Cerebellar cortex (tissue), 1 donor: Measurements from ENCODE around the gene ANXA1.

Experiments used
- DNase-seq: peaks from one replicate; pipeline ENCODE4 v3.0.0-alpha.2; 2015; ENCODE audit warnings: low spot score

ANXA1 gene, protein sequence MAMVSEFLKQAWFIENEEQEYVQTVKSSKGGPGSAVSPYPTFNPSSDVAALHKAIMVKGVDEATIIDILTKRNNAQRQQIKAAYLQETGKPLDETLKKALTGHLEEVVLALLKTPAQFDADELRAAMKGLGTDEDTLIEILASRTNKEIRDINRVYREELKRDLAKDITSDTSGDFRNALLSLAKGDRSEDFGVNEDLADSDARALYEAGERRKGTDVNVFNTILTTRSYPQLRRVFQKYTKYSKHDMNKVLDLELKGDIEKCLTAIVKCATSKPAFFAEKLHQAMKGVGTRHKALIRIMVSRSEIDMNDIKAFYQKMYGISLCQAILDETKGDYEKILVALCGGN

DNA sequence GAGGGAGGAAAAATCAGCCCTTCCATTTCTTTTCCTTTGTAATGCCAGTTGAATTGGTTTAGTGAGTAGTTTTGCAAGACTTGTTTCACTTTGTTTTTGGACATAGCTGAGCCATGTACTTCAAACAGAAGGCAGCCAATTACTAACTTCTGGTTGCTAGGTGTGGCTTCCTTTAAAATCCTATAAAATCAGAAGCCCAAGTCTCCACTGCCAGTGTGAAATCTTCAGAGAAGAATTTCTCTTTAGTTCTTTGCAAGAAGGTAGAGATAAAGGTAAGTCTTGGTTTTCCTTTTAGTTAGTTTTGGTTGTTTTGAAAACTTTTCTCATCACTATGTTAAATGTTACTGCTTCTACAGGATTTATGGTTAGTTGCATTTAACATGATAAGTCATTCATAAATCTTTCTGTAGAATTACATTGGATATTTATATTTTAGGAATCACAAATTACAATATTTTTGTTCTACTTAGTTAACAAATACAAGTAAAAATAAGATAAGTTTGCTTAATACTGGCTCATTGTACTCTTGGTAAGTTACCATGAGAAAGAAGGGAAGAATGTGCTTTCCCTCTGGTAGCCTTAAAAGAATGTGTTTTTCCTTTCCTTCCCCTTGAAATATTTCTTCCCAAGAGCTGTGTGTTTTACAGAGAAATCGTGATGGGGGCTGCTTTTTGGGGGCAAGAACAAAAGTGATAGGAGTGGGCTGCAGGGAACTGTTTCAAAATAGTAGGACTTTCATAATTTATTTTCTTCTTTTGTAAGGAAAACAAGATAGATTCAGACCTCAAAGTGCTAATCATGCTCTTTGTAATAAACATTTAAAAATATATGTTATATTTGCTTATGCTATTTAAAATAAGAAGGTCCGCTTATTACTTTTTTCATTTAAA, at the start of gene ANXA1:
TSS of gene ANXA1 (plus strand) at position 213 of the 890 bp plus-strand sequence. CDS start 6,671 bp downstream, outside the sequence.
- DNase-seq, result no peak

DNA sequence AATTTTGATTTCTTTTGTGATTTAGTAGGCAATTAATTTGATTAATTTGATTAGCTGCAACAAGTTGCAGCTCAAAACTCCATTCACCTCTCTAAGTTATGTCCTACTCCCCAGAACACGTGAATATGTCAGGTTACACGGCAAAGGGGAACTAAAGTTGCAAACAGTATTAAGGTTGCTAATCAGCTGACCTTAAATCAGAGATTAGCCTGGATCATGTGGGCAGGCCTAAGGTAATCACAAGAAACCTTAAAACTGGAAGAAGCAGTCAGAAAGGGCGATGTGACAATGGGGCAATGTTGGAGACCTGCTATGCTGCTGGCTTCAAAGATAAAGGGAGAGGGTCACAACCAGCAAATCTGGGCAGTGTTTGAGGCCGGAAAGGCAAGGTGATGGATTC, 47.3 kb upstream of the ANXA1 start:
- DNase-seq, result no peak

DNA sequence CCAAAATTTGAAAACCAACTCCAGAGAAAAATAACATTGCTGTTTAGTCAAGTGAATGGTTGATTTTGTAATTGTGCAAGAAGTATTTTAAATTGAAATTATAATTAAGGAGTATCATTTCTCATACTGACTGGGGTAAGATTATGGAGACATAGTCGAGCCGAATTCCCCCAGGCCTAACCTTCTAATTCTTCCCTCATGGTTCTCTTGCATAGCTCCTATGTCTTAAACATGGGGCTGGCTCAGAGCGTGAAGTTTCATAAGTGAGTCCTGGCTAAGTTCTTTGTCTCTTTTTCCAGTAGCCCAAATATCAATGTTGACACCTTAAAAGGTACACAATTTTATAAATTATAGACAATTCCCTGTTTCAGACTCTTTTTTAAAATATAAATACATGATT, 46.7 kb upstream of the ANXA1 start:
- DNase-seq, result no peak

DNA sequence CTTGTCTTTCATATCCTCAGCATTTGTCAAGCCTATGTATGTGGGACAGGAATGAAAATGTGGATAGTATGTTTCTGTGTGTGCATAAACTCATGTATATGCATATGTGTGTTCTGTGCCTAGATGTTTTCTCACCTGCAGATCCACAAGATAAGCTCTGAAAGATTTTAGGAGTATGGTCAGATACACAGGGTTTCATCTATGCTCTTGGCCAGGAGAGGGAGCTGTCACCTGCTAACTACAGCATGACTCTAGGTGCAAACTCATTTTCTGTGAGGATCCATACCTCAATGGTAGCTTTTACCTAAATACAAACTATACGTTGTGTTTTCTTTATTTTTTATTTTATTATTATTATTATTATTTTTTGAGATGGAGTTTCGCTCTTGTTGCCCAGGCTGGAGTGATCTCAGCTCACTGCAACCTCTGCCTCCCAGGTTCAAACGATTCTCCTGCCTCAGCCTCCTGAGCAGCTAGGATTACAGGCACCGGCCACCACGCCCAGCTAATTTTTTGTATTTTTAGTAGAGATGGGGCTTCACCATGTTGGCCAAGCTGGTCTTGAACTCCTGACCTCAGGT, 44.1 kb upstream of the ANXA1 start:
- DNase-seq, result peak; percentile 12

DNA sequence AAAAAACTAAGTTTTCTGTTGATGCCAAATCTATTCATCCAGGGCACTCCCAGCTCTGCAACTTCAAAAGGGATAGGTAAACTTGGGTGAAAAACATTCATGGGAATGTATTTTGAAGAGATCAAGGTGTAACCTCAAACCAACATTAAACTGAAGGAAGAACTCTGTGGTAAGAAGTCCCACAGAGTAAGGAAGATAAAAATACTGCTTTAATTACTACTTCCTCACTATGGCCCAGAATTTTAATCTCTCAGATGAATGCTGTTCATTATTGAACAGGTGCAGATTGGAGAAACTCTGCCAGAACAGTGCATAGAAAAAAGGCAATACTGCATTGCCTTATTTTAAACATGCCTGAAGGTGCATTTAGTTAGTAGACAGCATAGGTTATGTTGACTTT, 37.6 kb upstream of the ANXA1 start:
- no peak for DNase-seq

DNA sequence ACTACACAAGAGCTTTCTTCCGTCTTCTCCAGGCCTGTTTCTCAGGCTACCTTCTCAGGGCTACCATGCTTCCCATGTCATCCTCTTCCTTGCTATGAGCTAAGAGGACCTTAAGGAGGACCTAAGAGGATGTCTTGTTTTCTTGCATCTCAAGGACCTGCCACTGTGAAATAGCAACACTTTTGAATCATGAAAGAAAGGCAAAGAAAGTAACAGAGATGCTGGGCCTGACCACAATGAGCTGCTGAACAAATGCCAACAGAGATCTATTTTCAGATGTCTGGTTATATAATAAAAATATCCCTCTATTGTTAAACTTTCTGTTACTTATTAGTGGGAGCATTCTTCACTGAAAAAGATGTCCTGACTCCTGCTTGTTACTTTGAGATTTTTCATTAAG, 36.7 kb upstream of the ANXA1 start:
- no peak for DNase-seq

DNA sequence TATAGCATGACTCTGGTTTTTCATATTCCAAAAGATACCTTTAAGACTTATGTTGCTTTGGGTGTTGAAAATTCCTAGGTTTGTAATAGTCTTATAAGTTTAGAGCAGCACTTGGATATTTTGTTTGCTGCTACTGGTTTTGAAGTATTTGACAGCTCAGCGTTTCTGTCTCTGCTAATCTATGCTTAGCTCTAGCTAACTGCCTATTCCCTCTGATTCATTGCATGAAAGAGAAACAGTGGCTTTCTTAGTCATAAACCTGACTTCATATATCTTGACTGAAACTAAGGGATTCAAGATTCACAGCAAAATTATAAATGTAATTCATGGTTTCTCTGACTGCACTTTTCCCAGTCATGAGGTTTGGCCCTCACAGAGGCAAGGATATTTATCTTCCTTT, 35.6 kb upstream of the ANXA1 start:
- no peak for DNase-seq

DNA sequence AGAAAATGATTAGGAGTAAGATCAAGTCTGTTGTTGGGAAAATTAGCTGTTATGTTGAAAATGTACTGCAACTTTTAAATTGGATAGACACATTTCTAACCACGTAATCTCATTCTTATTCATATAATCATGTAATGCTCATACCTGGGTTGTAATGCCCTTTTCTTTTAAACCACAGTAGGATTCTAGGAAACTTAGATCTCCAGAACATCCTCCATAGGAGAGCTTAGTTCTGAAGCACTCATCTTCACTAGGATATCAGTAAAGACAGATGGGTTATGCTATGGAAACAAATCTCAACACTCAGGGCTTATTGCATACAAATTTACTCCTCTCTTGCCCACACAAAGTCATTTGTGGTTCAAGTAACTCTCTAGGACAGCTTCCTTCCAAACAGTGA, 34.8 kb upstream of the ANXA1 start:
- no peak for DNase-seq

DNA sequence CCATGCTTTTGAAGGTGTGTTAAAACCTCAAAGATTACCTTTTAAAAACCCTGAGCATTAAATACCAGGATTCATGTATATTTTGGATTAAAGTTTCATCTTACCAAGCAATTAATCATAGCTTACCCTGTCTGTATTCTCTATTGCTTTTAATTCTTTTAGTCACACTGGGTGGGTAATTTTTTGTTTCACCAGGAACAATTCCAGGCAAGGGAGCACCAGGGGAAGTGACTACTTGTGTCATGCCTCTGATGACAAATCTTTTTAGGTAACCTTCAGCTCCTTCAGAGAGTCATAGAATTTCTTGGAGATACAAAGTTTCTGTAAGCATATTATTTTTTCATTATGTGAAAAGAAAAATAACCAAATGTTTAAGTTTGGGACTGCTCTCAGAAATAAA, 33.4 kb upstream of the ANXA1 start:
- no peak for DNase-seq

DNA sequence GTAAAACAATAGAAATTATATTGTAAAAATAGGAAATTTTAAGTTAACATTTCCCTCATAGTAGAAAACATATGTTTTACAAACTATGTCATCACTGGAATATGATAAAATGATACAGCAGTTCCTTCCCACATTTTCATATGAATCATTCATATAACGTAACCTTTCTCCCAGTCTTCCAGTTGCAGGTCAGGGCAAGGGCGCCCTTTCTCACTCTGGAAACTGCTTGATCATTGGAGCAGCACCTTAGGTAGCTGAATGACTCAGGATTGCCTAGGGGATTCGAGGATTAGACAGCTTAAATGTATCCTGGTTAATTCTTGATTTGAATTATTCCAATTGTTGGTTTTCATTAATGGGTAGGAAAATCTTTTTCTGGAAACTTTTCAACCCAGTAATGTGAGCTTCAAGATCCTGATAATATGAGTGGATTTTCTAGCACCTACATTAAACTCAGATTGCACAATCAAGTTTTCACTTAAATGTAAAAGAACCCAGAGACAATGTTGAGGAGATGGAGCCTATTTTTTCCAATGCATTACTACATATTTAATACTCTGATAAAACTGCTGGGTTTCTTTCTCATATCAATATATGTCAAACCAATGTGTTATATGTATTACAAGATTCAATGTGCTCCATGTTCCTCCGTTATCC, 32.6 kb upstream of the ANXA1 start:
- no peak for DNase-seq

DNA sequence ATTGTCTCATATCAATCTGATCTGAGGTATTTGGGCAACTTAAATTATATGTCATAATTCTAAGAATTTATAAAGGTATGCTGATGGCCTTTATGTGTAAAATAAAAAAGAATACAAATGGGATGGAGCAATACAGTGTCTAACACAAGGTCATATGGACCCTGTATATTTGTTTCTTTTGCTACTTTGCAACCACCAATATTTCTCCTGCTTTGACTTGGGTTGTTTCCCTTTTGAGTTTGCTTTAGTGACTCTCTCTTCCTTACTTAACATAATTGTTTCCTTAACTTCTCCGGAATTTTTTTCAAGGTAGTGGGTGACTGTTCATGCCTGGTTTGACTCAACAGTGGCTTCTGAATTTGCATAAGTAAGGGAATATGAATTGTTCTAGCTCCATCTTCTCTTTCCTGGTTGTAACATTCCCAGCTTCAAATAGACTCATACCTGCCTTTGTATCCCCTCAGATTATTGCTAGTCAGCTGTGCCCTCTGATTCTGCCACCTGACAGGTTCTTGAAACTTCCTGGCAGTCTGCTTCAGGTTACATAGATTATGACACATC, 30.2 kb upstream of the ANXA1 start:
- DNase-seq, result no peak

DNA sequence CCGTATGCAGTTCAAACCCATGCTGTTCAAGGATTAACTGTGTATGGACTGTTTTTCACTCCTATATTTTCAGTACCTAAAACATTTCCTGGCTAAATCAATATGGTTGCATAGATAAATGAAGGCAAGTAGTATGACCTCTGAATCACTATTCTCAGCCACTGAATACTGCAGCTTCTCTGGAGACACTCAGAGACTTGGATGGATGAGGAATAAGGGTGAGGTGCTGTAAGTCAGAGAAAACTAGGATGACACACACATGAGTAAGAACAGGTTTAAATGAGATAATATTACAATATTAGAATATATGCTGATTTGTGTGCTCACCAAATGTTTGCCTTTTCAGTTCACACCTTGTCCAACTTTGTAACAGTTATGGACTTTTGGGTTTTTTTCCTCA, 26.0 kb upstream of the ANXA1 start:
- no peak for DNase-seq

DNA sequence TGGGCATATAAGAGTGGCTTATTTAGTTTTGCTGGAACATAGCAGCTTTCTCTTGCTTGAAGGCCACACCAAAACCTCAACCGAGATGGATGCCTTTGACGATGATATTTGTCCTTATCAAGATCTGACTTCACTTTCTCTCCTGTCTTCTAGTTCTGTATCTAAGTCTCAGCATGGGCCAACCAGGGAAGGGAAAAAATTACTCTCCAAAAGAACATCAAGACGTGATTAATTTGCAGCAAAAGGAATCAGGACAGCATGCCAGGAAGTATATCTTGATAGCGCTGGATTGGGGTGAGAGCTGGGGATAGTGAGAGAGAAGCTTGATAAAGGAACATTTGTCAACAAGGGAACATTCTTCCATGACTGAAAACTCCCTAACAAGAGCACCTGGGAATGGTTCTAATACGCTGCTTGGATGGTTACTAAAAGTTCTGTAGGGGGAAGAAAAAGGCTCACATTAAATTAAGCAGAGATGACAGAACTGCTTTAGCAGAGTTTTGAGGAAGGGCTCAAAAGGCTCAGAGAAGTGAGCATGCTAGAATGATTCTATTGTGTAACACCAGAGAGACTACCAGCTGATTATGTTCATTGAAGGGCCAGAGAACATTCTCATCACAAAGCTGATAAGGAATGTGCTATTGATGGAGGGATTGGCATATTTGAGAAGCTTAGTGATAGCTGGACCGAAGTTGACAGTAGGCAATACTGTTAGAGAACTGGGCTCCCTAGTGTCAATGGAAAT, 21.6 kb upstream of the ANXA1 start:
- DNase-seq, result no peak

DNA sequence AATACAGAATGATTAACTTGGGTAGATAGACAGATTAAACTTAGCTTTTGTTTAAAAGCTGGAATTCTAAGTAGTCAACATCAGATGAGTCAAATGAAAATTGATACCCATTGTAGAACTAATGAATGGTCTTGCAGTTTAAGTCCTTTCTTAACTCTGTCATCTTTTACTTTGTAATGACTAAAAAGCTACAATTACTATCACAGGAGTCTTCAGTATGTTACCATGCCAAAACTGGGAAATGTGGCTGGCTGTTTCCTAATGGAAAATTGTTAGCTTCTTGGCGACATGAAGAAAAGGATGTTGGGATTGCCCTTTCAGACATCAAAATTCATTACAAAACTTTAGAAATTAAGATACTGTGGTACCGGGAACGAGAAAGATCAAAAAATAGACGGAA, 20.2 kb upstream of the ANXA1 start:
- DNase-seq, result no peak

DNA sequence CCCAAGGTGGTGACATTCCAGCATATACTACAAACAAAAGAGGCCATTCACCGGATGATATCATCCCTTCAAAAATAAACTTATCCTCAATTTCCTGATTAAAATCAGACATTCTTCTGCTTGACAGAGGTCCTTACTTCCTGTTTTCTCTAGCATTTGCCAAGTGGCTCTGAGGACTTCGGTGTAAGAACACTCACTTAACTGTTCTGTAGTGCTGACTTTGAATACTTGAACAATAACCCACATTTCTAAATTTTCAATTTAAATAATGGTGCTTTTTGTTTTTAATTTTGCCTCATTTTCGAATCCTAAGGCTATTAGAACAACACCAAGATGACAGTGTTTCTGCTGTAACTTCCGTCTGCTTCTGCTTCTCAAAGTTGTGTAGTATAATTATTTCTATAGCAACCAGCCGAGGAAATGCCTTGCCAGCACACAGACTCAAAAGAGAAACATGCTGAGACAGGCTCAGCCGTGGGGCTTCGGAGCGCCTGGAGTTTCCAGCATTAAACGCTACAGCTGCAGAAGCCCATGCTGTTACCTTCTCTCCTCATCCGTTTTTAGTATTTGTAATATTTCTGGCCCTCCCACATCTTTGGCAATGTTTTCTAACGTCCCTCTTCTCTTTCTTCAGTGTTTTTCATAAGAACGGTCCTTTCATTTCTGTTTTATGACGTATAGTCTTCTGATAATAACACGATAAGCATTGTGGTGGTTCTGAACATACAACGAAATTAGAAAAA, 19.5 kb upstream of the ANXA1 start:
- peak; percentile 11 for DNase-seq

DNA sequence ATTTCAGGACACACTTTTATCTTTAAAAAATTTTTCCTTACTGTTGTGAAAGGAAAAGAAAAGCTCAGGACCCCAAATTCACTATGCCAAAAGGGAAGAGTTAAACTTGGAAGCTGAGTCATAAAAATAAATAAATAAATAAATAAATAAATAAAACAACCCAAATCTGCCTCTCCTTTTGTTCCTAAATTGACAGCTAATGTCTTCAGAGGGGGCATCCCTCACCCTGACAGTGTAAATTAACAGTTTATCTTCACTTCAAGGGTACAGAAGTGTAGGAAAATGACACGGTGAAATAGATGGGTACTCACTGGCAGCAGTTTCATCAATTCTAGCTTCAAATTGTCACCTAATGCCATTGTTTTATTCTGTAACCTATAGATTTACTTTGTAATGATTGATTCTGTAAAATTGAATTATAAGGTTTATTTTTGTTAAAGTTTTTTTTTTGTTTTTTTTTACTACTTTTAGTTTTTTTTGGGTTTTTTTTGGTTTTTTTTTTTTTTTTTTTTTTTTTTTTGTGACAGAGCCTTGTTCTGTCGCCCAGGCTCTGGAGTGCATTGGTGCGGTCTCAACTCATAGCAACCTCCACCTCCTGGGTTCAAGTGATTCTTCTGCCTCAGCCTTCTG, 18.5 kb upstream of the ANXA1 start:
- no peak for DNase-seq

DNA sequence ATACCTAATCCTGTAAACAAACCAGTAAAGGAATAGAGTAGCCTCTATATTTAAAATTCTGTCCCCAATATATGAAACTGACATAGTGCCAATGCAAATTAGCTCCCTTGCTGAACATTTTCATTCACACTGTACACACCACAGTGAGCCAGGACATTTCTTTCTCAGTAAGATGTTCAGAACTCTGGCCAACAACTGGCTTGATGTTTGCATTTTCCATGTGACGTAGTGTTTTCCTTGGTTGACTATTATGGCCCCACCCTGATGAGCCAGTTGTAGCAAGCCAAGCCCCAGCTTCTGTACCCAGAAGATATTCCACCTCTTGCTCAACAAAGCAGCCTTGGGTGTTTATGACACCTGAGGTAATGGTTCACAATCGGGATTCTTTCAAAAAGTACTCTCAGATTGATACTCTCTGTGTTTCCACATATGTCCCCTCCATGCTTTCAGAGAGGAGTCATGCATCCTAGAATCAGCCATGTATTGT, 17.7 kb upstream of the ANXA1 start:
- no peak for DNase-seq

DNA sequence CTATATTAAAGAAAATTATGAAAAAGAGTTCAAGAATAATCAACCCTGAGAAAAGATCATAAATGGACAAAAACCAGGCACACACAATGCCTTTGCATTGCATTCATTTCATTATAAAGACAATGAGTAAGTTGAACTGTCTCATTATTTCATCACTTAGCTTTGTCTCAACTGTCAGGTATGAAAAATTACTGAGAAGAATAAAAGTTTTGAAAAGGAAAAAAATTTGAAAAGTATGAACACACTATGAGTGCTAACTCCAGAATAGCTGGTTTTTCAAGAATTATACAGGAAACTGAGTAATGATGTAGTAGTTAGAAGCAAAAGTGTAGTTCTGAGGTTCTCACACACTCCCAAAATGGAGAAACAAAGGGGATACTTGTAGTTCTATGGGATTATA, 16.3 kb upstream of the ANXA1 start:
- DNase-seq, result no peak

DNA sequence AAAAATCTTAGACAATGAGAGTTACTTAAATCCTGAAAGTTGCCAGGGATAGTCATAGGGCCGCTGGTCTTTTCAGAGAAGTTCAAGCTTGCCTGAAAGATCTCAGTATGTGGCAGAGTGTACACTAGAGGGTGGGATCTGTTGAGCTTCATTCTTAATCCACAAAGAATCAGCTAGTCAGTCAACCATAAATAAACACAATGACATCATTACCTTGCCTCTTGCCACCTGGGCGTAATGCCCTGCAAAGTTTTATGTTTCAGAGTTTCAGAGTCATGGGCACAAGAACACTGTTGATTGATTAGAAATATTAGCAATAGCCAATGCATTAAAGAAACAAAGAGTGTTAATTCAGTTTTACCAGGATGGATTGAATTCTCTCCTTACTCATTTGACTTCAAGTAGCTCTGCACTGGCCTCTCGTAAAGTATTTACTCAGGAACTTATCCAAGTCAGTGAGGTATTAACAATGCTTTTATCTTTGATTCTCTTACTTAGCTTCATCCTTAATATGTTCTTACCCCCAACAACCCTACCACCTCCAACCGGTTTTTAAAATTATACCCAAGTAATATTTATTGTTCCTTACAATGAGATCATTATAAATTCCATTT, 14.3 kb upstream of the ANXA1 start:
- DNase-seq, result no peak

DNA sequence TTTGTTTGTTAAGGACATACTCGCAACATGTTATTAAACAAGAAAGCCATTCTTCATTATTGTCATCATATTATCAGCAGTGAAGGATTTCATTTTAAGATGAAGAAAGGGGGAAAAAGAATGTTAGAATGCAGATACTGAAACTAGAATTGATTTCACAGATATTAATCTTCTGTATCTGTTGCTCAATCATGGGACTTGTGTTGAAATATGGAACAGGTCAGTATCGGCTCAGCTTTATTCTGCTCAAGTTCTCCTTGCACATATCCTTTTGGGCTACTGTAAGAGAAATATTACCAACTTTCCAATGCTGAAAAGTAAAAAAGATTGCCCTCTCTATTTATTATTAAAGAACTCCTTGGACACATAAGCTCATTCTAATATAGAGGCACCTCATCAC, 13.8 kb upstream of the ANXA1 start:
- no peak for DNase-seq
